Suprapubic skin (tissue), 3 donors: ENCODE measurements around the gene ANKRD60.

ENCODE experiments used
- CTCF ChIP-seq, 2 donors: fragments of 200-600 bp in 1 of 2; fragments of 450-650 bp in 1 of 2; sonication (generic) in 1 of 2; IDR thresholded peaks; one replicate each; pipeline ENCODE4 v1.5.1; 2016 to 2019; ENCODE audit warnings: antibody characterized with exemption in 2 of 2, mild to moderate bottlenecking in 1 of 2, moderate library complexity in 1 of 2
- POLR2A ChIP-seq, 2 donors: fragments of 450-650 bp; IDR thresholded peaks; one replicate each; pipeline ENCODE4 v1.6.1; 2017; ENCODE audit warnings: antibody characterized with exemption in 2 of 2, mild to moderate bottlenecking in 2 of 2, moderate library complexity in 2 of 2

- TF ChIP-seq CTCF (IDR thresholded peaks at IDR 0.05) (no peak), POLR2A (IDR thresholded peaks at IDR 0.05) (no peak)
Observed at GRCh38 chr20:58245181-58245891, 16.9 kb upstream of the ANKRD60 start.
